GM18498 (cell line): ENCODE data around the gene STK4.
A peak's percentile ranks its signal among the peaks of the same experiment; 100 is the strongest.

Source experiments
- ATAC-seq: cut with Tn5 transposase; IDR thresholded peaks from one replicate; pipeline ENCODE4 v1.9.1; 2021; ENCODE audit warnings: mild to moderate bottlenecking, moderate library complexity; ENCODE audit not compliant: unreplicated experiment

The STK4 gene

GRCh38 chr20:44966030-44966961 lies at the start of gene STK4:
STK4 (plus strand) TSS chr20:44966512; CDS start chr20:44966569, 57 bp downstream.
- ATAC-seq, result peak; percentile 77

- no peak for ATAC-seq
Observed at GRCh38 chr20:44916586-44916985, 49.7 kb upstream of the STK4 start.

GRCh38 chr20:44917399-44917798 lies 48.9 kb upstream of the STK4 start:
- ATAC-seq, result no peak

GRCh38 chr20:44918342-44918741 lies 48.0 kb upstream of the STK4 start:
- no peak for ATAC-seq

- no peak for ATAC-seq
Observed at GRCh38 chr20:44918761-44919160, 47.6 kb upstream of the STK4 start.

GRCh38 chr20:44921447-44921846 lies 44.9 kb upstream of the STK4 start:
- no peak for ATAC-seq

GRCh38 chr20:44924541-44924940 lies 41.8 kb upstream of the STK4 start:
- ATAC-seq, result no peak

GRCh38 chr20:44928595-44928994 lies 37.7 kb upstream of the STK4 start:
- no peak for ATAC-seq

- no peak for ATAC-seq
Observed at GRCh38 chr20:44930517-44931168, 35.7 kb upstream of the STK4 start.

- no peak for ATAC-seq
Observed at GRCh38 chr20:44931911-44932310, 34.4 kb upstream of the STK4 start.

- no peak for ATAC-seq
Observed at GRCh38 chr20:44932916-44933315, 33.4 kb upstream of the STK4 start.

- ATAC-seq, result no peak
Observed at GRCh38 chr20:44936510-44936909, 29.8 kb upstream of the STK4 start.

- ATAC-seq, result no peak
Observed at GRCh38 chr20:44938637-44939036, 27.7 kb upstream of the STK4 start.

- ATAC-seq, result no peak
Observed at GRCh38 chr20:44941120-44941691, 25.1 kb upstream of the STK4 start.

GRCh38 chr20:44942264-44942973 lies 23.9 kb upstream of the STK4 start:
- ATAC-seq, result no peak

GRCh38 chr20:44943828-44944227 lies 22.5 kb upstream of the STK4 start:
- ATAC-seq, result no peak

GRCh38 chr20:44945261-44945660 lies 21.1 kb upstream of the STK4 start:
- no peak for ATAC-seq

GRCh38 chr20:44946271-44946852 lies 19.9 kb upstream of the STK4 start:
- no peak for ATAC-seq

- ATAC-seq, result no peak
Observed at GRCh38 chr20:44948107-44948506, 18.2 kb upstream of the STK4 start.

GRCh38 chr20:44948513-44948912 lies 17.8 kb upstream of the STK4 start:
- ATAC-seq, result no peak

- no peak for ATAC-seq
Observed at GRCh38 chr20:44950368-44950767, 15.9 kb upstream of the STK4 start.
